GM19324 (cell line): ENCODE results near the gene TAF6L.
"Not testable (repeated sequence)": the region's sequence is repeated elsewhere in the genome, so short reads cannot be mapped to it uniquely, and the experiment has no call there.

Experiments
- ATAC-seq: cut with Tn5 transposase; IDR thresholded peaks from one replicate; pipeline ENCODE4 v1.9.1; 2021; ENCODE audit warnings: mild to moderate bottlenecking, moderate library complexity; ENCODE audit not compliant: unreplicated experiment, low FRiP score

The TAF6L gene

DNA sequence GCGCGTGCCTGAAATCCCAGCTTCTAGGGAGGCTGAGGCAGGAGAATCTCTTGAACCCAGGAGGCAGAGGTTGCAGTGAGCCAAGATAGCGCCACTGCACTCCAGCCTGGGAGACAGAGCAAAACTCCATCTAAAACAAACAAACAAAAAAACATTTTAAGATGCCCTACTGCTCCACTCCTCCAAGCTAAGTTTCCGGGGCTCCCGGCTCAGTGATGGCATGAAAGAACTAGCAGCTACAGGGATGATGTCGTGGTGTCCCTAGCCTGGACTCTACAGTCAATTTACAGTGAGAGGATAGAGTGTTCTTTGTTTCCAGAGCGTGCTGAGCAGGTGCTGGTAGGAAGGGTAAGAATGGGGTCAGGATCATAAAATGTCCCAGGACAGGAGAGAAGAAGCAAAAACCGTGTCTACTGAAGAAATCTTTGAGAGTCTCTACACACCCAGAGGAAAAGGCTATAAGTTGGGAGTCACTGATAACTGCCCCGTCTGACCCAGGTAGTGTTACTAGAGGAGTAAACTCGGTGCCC is 16.0 kb upstream of the TAF6L start:
- ATAC-seq: no peak

DNA sequence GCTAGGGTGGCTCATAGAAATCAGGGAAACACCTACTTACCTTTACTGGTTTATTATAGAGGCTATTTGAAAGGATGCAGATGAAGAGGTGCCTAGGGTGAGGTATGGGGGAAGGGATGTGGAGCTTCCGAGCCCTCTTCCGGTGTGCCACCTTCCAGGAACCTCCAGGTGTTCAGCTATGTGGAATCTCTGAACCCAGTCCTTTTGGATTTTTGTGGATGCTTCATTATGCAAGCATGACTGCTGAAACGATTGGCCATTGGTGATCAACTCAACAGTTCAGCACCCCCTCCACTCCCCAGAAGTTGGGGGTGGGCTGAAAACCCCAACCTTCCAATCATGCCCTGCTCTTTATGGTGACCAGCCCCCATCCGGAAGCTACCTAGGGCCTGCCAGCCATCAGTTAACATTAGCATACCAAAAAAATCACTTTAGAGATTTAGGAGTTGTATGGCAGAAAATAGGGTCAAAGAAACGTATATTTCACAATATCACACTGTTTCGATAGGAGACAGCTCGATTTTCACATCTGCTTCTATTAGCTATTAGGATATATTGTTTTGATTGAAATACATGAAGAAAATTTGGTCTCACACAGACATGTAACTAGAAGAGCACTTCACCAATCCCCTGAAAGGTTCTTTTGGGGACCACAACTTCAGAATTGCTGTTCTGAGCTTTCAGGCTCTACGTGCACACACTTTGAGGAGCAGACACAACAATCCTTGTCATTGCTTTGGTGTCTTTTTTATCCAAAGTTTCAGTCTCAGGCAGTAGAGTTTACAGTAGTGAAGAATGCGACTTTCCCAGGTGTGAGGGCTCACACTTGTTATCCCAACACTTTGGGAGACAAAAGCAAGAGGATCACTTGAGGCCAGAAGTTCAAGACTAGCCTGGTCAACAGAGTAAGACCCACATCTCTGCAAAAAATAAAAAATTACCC is 13.1 kb upstream of the TAF6L start:
- no peak for ATAC-seq

- not testable (repeated sequence) for ATAC-seq
These were observed 10.3 kb upstream of the TAF6L start for GRCh38 chr11:62760867-62761227.

- no peak for ATAC-seq
These were observed 435 bp upstream of the TAF6L start for GRCh38 chr11:62770778-62771143.

DNA sequence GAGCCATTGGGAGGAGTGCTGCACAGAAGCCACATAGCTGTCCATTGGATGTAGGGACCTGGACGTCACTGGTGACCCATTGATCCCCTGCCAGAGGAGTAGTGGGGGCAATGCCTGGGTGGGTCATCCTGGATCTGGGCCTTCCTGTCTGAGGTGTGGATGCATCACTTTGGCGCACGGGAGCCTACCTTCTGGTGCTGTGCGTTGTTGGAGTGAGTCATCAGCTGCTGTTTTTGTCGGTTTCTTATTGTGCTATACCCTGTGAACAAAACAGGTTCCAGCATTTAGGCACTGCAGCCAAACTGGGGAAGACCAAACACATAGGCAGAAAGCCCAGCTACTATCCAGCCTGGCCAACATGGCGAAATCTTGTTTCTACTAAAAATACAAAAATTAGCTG is 3.2 kb downstream of the TAF6L start:
- no peak for ATAC-seq

- ATAC-seq: no peak
These were observed 4.5 kb downstream of the TAF6L start for GRCh38 chr11:62775646-62776045.

DNA sequence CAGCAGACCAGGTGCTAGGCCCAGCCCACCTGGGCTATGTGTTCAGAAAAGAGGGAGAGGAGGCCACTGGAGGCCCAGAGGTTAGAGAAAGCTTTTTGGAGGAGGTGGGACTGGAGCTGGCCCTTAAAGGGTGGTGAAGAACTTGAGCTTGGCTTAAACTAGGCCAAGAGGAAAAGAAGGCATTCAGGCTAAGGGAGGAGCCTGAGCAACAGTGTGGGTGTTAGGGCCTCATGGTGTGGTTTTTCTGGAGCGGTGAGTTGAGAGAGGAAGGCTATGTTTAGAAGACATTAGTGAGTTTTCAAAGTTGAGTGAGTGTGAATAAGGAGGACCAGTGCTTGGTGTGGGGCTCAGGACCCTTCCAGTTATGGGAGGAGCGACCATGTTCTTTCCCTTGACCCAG is 6.2 kb downstream of the TAF6L start:
- ATAC-seq: no peak

- no peak for ATAC-seq
These were observed 7.2 kb downstream of the TAF6L start for GRCh38 chr11:62778441-62778840.

DNA sequence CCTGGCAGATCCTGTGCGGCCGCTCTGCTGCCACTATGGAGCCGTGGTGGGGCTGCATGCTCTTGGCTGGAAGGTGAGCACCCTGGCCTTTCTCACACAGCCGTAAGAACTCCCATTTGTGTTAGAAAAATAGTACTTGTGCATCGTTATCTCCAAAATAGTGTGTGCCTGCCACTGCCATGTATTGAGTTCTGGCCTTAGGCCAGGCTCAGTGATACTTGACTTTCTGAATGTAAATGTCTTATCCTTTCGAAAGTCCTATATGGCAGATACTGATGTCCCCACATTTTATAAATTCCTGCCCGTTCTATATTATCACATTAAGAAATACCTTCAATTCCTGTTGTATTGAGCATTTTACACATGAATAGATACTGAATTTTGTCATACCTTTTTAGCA is 11.6 kb downstream of the TAF6L start:
- ATAC-seq: no peak

GRCh38 chr11:62786318-62787004 is 15.3 kb downstream of the TAF6L start:
- peak; percentile 61 for ATAC-seq

- peak; percentile 64 for ATAC-seq
These were observed 16.0 kb downstream of the TAF6L start, which contains the start of gene TMEM179B for GRCh38 chr11:62787005-62787759. Gene TMEM179B (plus strand): TSS chr11:62787402. CDS start chr11:62787432, 30 bp downstream.

GRCh38 chr11:62788991-62789390 is 17.8 kb downstream of the TAF6L start:
- no peak for ATAC-seq

GRCh38 chr11:62789576-62789975 is 18.4 kb downstream of the TAF6L start:
- ATAC-seq: no peak

DNA sequence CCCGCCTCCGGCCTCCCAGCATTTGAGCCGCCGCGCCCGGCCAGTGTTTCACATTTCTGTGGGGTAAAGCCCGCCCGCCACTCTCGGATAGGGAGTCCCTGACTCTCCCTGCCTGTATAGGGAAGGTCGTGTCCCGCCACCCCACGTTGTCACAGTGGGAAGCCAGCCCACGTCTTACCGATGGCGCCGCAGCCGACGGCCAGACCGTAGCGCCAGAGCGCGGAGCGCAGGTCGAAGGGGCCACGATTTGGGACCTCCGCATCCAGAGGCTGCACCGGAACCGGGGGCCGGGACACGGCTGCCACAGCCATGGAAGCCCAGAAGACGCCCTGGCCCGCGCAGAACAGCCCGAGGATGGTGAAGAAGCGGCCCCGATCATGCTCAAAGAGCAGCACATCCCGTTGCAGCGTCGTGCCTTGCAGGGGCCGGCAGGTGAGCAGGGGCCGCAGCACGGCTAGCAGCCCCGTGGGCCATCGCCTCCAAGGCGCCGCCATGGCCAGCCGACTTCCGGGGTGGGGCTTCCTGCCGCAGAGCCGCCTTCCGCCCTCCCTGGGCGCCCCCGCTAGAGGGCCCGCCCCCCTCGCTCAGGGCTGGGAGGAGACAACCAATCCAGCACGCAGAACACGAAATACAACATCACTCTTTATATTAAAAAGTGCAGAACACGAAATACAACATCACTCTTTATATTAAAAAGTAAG is 20.5 kb downstream of the TAF6L start, which contains the start of gene TMEM223:
TMEM223 (minus strand) TSS at position 506 of the 701 bp plus-strand sequence; CDS start at position 494, 12 bp downstream.
- ATAC-seq: peak; percentile 60

DNA sequence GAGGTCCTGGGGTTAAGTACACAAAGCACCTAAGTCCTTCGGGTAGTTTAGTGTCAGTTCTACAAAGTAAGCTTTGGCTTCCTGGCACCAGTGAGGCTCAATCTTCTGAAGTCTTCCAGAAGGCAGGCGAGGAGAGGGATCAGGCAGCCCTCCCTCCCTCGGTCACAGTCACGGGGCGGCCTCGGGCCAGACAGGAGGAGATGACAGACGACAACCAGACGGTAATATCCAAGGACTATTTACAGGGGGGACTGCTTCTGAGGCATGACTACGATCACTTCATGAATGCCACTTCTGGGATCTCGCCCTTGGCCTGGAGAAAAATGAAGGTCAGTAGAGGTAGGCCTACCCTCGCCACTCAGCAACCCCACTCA is 21.0 kb downstream of the TAF6L start:
- ATAC-seq: no peak

DNA sequence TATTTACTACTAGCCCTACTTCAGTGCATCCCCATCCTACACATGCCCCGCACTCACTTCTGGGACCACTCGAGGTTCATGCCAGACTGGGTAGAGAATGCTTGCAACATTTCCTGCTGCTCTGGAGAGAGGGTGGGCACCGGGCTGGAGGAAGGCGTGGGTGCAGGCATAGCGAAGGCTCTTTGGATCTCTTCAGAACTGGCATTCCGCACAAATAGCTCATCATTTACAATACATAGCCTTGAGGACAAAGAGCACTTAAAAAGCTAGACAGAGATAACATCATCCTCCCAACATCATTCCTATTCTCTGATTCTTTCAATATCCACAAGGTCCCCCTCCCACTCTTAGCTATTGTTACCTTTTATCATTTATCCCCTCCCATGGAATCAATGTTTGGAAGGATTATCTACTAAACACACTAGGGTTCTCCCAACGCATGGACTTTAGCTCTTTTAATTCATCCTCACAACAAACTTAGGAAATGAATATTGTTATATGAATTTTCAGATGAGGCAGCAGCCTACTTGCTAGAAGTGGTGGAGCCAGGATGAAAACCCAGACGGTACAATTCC is 23.1 kb downstream of the TAF6L start:
- ATAC-seq: no peak

DNA sequence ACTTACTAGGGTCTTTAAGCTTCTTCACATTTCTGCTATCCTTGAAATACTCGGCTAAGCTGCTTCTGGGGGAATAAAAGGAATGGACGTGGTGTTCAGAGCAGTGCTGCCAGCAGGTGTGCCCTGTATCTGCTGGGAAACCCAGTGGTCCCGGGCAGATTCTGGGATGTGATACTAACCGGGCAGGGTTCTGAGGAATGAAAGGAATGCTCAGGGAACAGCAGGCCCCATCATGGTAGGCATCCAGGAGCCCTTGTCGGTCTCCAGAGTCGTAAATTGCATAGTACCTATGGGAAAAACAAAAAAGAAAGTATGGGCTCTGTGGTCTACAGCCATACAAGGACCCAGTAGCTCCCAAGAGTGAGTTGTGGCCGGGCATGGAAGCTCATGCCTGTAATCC is 25.1 kb downstream of the TAF6L start:
- no peak for ATAC-seq

DNA sequence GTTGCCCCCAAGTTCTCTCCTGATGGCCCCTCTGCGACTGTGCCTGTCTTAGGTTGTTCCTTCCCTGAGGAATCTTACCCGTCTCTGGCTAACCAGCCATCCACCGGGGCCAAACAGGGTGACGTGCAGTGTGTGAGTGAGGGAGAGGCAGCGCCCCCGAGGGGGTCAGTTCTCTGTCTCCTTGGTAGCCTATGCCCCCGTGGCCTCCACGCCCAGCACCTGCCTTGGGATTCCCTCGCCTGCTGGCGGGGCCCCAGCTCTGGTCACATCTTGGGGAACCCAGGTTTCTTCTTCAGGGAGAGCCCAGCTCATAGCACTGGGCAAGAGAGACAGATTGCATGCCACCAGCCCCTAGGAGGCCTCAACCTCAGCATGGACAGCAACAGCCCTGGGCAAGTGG is 28.3 kb downstream of the TAF6L start:
- ATAC-seq: no peak

DNA sequence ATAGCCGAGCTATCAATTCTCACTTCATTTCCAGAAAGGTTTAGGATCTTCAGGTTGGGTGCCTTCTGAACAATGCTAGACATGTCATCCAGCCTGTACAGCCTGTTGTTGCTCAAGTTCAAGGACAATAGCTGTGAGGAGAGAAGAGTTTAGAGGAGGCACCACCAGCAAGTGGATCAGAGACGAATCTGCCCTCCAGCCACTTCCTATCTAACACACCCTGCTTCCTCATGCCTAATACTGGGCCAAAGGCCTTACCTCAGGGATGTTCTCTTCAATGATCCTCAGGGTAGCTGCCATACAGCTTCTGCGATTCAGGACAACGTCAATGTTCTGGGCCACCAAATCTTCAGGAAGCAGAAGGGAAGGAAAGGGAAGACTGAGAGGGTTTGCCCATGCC is 29.9 kb downstream of the TAF6L start:
- ATAC-seq: no peak
